OCI-M2 (cell line): ENCODE data around the gene MYO15B.

Experiments used
- DNase-seq: peaks from one replicate; lab custom pipeline; 2025; ENCODE audit not compliant: unreplicated experiment; lab: John Stamatoyannopoulos, UW

The MYO15B gene

GRCh38 chr17:75587675-75588595 is at the start of gene MYO15B:
TSS of gene MYO15B (plus strand) at chr17:75587800. CDS start at chr17:75588058, 258 bp downstream.
- DNase-seq: no peak

DNA sequence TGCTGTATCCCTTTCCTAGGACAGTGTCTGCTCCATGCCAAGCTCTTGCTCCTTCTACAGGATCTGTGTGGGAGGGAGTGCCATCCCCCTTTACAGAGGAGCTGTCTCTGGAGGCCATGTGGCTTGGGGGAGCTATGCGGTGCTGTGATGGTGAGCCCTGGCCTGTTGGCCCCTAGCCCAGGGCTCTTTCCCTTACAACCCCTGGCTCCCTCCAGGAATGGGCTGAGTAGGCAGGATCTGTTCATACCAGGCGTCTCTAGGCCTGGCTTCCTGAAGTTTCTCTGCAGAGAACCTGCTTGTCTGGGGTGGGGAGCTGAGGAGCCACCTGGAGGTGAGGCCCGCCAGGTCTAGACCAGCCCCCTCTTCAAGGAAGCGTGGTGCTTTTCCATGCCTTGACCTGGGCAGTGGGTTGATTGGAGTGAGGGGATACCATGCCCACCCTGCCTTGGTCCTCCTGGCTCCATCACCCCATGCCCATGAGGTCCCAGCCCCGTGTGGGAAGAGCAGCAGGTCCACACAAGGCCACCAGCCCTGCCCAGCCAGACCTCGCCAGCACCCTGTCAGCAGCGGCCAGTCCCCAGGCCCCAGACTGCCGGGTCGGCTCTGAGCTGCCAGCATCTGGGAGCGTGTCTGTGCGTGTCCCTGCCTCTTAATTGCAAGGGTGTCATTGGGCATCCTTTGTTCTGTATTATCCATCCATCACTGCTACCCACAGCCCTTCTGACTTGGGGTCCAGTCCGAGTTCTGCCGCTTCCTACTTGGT is 47.5 kb upstream of the MYO15B start:
- DNase-seq: no peak

DNA sequence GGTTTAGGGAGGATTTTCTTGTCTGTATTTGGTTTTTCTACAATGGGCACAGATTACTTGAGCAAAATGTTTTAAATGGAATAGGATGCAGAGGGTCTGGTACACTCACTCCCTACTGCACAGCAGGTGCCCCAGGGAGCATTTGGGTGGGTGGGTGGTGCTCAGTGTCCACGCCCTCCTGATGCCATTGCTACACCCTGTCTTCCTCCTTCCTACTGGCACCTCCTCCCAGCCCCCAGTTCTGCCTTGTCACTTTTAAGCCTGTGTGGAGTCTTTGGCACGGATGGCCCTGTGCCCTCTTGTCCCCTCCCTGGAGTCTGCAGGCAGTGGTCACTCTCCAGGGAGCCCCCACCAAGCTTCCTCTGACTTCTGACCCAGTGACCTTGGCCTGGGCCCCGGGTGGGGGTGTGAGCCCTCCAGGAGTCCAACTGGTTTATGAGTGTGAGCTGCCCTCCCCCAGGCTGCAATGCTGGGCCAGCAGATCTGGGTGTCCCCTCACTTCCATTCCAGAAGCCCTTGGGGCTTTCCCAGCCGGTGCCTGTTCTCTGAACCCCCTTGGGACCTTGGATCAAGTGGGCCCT is 46.6 kb upstream of the MYO15B start:
- DNase-seq: no peak

DNA sequence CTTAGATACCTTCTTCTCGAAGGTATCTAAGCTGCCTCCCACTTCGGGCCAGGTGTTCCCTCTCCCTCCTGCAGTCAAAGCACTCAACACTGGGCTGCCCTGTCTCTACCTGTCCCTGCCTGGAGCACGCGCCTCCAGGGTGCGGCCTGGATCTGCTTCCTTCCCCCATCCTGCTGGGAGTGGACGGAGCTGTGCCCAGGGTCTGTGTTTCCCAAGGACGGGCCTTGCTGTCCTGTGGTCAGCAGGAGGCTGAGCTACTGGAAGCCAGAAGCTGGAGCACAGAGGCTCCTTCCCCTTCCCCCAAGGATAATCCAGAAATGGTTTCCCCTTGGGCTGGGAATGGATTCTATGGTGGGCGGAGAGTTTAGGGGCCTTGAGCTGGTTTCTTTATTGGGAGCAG is 45.4 kb upstream of the MYO15B start:
- DNase-seq: no peak

- no peak for DNase-seq
Measured at GRCh38 chr17:75542728-75543336, 44.8 kb upstream of the MYO15B start.

GRCh38 chr17:75544250-75544649 is 43.4 kb upstream of the MYO15B start:
- no peak for DNase-seq

DNA sequence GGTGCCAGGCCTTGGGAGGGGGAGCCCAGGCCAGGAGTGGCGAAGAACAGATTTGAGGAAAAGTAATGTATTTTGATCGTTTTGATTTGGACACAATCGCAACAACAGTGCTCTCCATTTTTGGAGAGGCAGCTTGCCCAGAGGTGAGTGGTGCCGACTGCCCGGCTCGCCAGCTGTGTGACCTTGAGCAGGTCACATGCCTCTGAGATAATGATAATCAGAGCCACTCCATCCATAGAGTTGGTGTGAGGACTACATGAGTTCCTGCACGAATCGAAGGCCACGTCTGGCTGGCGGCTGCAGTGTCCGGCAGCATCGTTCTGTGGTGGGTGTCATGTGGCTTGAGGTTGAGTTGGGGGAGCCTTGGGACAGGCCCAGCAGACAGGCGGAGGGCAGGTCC is 41.4 kb upstream of the MYO15B start:
- DNase-seq: no peak

DNA sequence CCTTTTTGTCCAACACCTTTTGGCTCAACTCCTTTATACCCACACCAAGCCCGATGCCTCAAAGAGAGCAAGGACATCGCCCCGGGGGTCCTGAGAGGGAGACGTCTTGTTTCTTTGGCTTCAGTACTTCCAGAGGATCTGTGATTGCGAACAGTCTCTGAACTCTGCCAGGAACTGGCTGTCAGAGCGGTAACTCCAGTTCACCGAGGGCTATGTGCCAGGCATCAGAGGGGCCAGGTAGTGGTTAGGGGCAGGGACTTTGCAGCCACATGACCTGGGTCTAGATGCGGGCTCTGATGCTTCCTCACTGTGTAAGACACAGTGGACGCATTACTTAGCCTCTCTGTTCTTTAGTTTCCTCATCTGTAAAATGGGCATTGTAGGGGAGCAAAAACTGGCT is 40.5 kb upstream of the MYO15B start:
- DNase-seq: no peak

GRCh38 chr17:75548813-75549212 is 38.8 kb upstream of the MYO15B start:
- DNase-seq: no peak

DNA sequence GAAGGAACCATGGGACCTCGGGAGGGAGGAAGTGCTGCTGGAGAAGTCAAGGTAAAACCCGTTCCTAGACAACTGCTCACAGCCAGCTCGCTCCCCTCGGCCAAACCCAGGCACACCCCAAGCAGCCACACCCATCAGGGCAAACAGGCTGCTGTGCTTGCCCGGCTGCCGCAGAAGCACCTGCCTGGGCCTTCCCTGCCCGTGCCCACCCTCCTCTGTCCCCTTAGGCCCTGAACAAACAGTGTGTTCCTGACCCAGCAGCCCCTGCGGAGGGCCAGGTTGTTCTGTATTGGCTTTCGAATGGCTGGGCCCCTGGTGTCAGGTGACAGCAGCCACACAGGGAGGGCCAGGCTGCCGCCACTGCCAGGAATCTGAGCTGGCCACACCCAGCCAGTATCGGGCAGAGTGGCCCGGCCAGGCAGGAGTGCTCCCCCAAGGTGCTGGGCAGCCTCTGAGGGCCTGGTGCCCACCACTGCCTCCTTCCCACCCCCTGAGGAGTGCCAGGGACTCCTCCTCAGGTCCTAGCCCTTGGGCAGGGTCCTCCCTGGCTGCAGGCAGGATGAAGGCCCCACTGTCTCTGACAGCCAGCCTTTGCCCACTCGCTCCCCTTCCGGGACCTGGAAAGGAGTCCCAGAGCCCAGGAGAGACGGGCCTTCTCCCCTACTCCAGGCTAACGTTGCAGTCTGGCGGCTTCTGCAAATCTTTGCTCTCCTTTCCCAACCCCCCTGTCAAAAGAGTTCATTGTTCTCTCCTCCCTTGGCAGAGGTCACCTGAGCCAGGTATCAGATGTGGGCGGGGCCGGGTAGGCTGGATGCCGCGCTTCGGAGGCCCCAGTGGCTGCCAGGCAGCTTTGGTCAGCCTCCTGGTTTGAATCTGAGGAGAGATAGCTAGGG is 38.1 kb upstream of the MYO15B start:
- DNase-seq: no peak

DNA sequence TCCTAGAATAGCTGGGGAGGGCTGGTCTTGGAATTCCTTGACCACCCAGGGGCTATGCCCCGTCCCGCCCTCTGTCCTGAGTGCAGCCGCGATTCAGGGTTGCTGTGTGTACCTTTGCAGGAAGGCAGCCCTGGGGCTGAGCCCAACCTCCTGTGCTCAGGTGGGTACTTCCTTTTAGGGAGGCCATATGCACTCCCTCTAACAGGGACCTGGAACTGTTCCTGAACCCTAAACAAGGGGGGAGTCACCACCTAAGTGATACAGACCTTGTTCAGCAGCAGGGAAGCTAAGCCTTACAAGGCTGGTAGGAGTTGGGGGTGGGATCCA is 37.5 kb upstream of the MYO15B start:
- DNase-seq: no peak

DNA sequence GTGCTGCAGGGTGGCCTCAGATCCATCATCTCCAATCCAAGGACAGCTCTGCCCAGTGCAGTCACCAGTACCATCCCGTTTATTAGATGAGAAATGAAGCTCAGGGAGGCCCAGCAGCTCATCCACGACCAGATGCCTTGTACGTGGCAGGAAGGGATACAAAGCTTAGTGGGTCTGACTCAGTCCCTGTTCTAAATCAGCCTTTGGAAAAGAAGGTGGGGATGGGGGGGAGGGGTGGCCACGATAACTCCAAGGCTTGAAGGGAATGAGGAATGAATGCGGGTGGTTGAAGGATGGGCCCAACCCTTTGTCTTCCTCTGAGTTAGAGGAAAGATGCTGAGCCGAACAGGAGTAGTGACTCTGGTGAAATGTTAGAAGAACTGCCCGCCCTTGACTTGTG is 36.3 kb upstream of the MYO15B start:
- DNase-seq: no peak

DNA sequence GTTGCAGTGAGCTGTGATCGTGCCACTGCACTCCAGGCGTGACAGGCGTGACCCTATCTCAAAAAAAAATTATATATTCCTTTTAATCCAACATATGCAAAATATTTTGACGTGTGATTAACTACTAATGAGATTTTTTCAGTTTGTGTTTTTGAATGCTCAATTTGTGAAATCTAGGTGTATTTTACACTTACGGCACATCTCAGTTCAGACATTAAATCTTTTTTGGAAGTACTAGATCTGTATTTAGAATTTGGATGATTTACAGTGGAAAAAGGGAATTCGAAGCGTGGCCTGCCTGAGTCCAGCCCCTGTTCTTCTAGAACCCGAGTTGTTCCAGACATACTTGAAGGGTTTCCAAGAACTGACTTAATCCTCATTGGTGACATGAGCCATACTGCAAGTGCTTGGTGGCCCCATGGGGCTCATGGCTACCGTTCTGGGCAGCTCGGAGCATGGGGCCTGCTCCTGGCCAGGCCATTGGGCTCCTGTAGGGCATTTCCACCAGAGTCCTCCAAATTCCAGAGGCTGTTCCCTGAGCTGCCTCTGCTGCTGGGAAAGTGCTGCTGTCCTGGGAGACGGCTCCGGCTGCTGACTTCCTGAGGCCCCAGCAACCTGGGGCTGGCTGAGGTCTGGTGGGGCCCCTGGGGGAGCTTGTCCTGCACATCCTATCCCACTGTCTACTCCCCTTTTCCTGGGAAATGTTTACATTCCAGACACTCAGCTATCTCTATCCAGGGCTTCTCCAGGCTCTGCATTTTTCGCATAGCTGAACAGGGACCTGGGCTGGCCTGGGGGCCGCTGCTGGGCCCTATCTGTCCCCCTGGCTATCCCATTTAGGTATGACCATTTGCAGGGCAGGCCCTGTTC is 34.9 kb upstream of the MYO15B start:
- no peak for DNase-seq

GRCh38 chr17:75553295-75554110 is 34.1 kb upstream of the MYO15B start:
- no peak for DNase-seq

- no peak for DNase-seq
Measured at GRCh38 chr17:75555679-75556153, 31.9 kb upstream of the MYO15B start.

DNA sequence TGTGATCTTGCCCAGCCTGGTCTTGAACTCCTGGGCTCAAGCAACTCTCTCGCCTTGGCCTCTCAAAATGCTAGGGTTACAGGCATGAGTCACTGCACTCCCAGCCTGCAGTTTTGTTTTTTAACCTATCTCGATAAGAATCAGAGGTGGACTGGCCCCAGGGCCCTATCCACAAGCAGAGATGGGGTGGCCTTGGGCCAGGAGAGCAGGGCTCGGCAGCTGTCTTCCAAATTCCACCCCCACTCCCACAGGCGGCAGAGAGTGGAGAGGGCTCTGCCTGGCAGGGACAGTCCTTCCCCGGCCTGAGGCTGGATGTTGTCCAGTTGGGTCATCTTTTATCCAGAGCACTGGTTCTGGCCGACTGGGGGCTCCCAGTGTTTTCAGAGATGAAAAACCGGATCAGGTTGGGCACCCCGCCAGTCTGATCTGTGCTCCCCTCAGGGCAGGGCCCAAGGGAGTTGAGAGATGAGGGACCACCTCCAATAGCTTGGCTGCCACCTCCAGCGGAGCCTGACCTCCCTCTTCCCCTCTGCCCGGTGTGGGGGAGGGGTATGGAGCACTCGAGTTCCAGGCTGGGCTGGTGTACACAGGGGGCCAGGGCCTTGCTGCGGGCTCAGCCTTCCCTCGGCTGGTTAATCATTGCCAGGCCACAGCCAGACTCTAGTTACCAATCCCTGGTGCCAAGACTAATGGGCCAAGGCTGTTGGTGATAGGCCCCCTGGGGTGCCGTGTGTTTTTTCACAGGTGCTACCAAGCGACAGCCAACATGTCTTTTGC is 30.3 kb upstream of the MYO15B start:
- no peak for DNase-seq

DNA sequence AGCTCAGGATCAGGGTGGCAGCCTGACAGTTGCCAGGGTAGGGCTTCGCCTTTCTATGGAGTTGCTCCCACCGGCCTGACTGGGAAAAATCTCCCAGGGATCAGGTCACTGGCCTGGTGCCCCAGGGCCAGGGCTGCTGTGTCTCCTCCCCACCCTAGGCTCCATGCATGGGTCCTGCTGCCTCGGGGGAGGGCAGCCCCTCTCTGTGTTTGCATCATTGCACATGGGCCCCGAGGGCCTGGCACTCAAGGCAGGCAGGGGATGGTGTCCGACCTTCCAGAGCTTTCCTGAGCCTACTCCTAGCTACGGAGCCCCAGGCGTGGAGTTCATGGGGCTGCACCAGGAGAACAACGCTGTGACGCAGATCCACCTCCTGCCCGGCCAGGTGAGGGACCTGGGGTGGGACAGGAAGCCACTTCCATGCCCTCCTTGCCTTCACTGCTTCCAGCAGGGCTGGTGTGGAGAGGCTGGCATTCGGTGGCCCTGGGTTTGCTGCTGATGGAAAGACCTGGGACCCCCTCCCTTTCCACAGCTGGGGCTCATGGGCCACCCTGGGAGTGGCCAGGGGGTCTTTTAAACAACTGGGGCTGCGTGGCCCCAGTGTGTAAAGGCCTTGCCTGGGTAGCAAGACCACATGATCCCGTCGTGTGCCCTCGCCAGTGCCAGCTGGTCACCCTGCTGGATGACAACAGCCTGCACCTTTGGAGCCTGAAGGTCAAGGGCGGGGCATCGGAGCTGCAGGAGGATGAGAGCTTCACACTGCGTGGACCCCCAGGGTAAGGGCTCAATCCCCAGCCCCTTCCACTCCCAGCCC is 29.5 kb upstream of the MYO15B start:
- DNase-seq: no peak
